A549 (cell line): ENCODE results near the gene WFIKKN1. TPM values are rescaled to one million over a fixed set of nuclear protein-coding genes. Genes with fewer than 3 reads are reported as not detected.

Experiments
- ATAC-seq, 2 experiments: fragments of 200-7000 bp in 1 of 2; fragments of >200 bp in 1 of 2; cut with Nextera tagmentation in 1 of 2; cut with Tn5 transposase in 1 of 2; 3 replicates each; pipeline versions ENCODE4 v1.8.0 to v1.9.1; 2018 to 2020; ENCODE audit warnings: mild to moderate bottlenecking in 1 of 2, moderate library complexity in 1 of 2
- CTCF ChIA-PET: fragments of 300-600 bp; sonication (Branson Sonifier 250); formaldehyde crosslinking; extraction: SDS; loops from one replicate; lab custom pipeline; 2021; ENCODE audit warnings: antibody characterized with exemption, inconsistent platforms; lab: Yijun Ruan, JAX
- POLR2A ChIA-PET: fragments of 350-600 bp; formaldehyde crosslinking; extraction: SDS; loops from one replicate; lab custom pipeline; 2021; ENCODE audit warnings: antibody characterized with exemption, inconsistent platforms; lab: Yijun Ruan, JAX
- DNase-seq, 2 experiments: peaks; one replicate each; pipeline versions ENCODE4 v3.0.0 to v3.0.0-alpha.2; 2011 to 2016; ENCODE audit warnings: low read depth in 1 of 2, low spot score in 1 of 2
- FAIRE-seq: peaks from 2 replicates; lab custom pipeline; 2011; peaks lifted over from hg19 to GRCh38; lab: Jason Lieb, UNC
- H3K27ac ChIP-seq, 2 experiments: fragments of >200 bp; sonication (Bioruptor Twin); formaldehyde crosslinking; 3 replicates each; pipeline ENCODE4 v1.5.1; 2016 to 2017
- H3K4me1 ChIP-seq: fragments of >200 bp; sonication (Bioruptor Twin); formaldehyde crosslinking; 3 replicates; pipeline ENCODE4 v1.6.1; 2016
- H3K4me2 ChIP-seq: fragments of >200 bp; sonication (Bioruptor Twin); formaldehyde crosslinking; 3 replicates; pipeline ENCODE4 v1.6.1; 2016
- H3K4me3 ChIP-seq: fragments of >200 bp; sonication (Bioruptor Twin); formaldehyde crosslinking; 3 replicates; pipeline ENCODE4 v1.5.1; 2016
- H3K9me3 ChIP-seq: fragments of >200 bp; sonication (Bioruptor Twin); formaldehyde crosslinking; 3 replicates; pipeline ENCODE4 v1.6.1; 2016
- BHLHE40 ChIP-seq: IDR thresholded peaks from 2 replicates; pipeline ENCODE4 v1.6.1; 2012; ENCODE audit warnings: low read depth, low read length, inconsistent platforms
- CHD2 ChIP-seq: fragments of 150-350 bp; IDR thresholded peaks from 2 replicates; pipeline ENCODE4 v1.6.1; 2014; ENCODE audit warnings: low read length; ENCODE audit not compliant: partially characterized antibody
- CHD4 ChIP-seq: fragments of 200-600 bp; sonication (generic); IDR thresholded peaks from 2 replicates; pipeline ENCODE4 v1.6.1; 2016; ENCODE audit warnings: antibody characterized with exemption, mild to moderate bottlenecking, borderline replicate concordance
- E2F6 ChIP-seq: IDR thresholded peaks from 2 replicates; pipeline ENCODE4 v1.6.1; 2012; ENCODE audit warnings: low read depth, borderline replicate concordance
- ELK1 ChIP-seq: fragments of 150-350 bp; IDR thresholded peaks from 2 replicates; pipeline ENCODE4 v1.6.1; 2014; ENCODE audit warnings: low read depth, mild to moderate bottlenecking, low read length
- EP300 ChIP-seq, 2 experiments: fragments of >200 bp; sonication (Bioruptor Twin); formaldehyde crosslinking; IDR thresholded peaks; 2 replicates in 1 of 2; 3 replicates in 1 of 2; pipeline ENCODE4 v1.6.1; 2016 to 2017
- ESRRA ChIP-seq: fragments of 150-350 bp; IDR thresholded peaks from 2 replicates; pipeline ENCODE4 v1.6.1; 2014; ENCODE audit warnings: mild to moderate bottlenecking, low read length, borderline replicate concordance
- FOSL2 ChIP-seq, 2 experiments: fragments of 450-650 bp in 1 of 2; fragments of >200 bp in 1 of 2; sonication (Bioruptor Twin) in 1 of 2; formaldehyde crosslinking; IDR thresholded peaks; 2 replicates each; pipeline versions ENCODE4 v1.5.0 to v1.6.1; 2016 to 2020; ENCODE audit warnings: mild to moderate bottlenecking in 1 of 2, moderate library complexity in 1 of 2
- FOXS1 ChIP-seq: fragments of 250-450 bp; sonication (Bioruptor Pico); IDR thresholded peaks from 2 replicates; pipeline ENCODE4 v1.5.0; 2020; ENCODE audit warnings: mild to moderate bottlenecking, moderate library complexity
- GATA3 ChIP-seq: IDR thresholded peaks from 2 replicates; pipeline ENCODE4 v1.6.1; 2012; ENCODE audit warnings: borderline replicate concordance
- HDAC2 ChIP-seq: fragments of 200-600 bp; sonication (generic); IDR thresholded peaks from 2 replicates; pipeline ENCODE4 v1.6.1; 2016
- HEYL ChIP-seq: fragments of 250-450 bp; sonication (Bioruptor Pico); IDR thresholded peaks from 2 replicates; pipeline ENCODE4 v1.8.0; 2021; ENCODE audit warnings: mild to moderate bottlenecking, moderate library complexity
- HOXA7 ChIP-seq: fragments of 250-450 bp; sonication (Bioruptor Pico); IDR thresholded peaks from 2 replicates; pipeline ENCODE4 v1.5.0; 2020; ENCODE audit warnings: mild to moderate bottlenecking, moderate library complexity
- HOXB5 ChIP-seq: fragments of 250-450 bp; sonication (Bioruptor Pico); IDR thresholded peaks from 2 replicates; pipeline ENCODE4 v1.5.0; 2020; ENCODE audit warnings: mild to moderate bottlenecking, moderate library complexity
- KDM1A ChIP-seq: fragments of 200-600 bp; sonication (generic); IDR thresholded peaks from 2 replicates; pipeline ENCODE4 v1.6.1; 2016; ENCODE audit warnings: low read depth, mild to moderate bottlenecking
- MAFK ChIP-seq: fragments of 450-650 bp; IDR thresholded peaks from 2 replicates; pipeline ENCODE4 v1.6.1; 2014; ENCODE audit not compliant: partially characterized antibody
- POLR2AphosphoS2 ChIP-seq: conservative IDR thresholded peaks from 2 replicates; pipeline ENCODE4 v1.6.1; 2012; ENCODE audit warnings: low read length, improper control_type of control experiment, inconsistent platforms
- RARB ChIP-seq: fragments of 250-450 bp; sonication (Bioruptor Pico); IDR thresholded peaks from 2 replicates; pipeline ENCODE4 v1.8.0; 2021; ENCODE audit warnings: mild to moderate bottlenecking, moderate library complexity
- SREBF2 ChIP-seq: fragments of 450-650 bp; IDR thresholded peaks from 2 replicates; pipeline ENCODE4 v1.6.1; 2014; ENCODE audit warnings: mild to moderate bottlenecking, moderate library complexity
- TP53 ChIP-seq: fragments of 250-450 bp; sonication (Bioruptor Pico); IDR thresholded peaks from 2 replicates; pipeline ENCODE4 v1.5.0; 2021; ENCODE audit warnings: mild to moderate bottlenecking, moderate library complexity
- ZC3H11A ChIP-seq: fragments of 450-650 bp; IDR thresholded peaks from 2 replicates; pipeline ENCODE4 v1.6.1; 2014; ENCODE audit warnings: antibody characterized with exemption, mild to moderate bottlenecking
- ZFP36 ChIP-seq: fragments of 450-650 bp; IDR thresholded peaks from 2 replicates; pipeline ENCODE4 v1.6.1; 2014; ENCODE audit warnings: borderline replicate concordance; ENCODE audit not compliant: partially characterized antibody
- ZSCAN20 ChIP-seq: fragments of 250-450 bp; sonication (Bioruptor Pico); IDR thresholded peaks from 2 replicates; pipeline ENCODE4 v1.8.0; 2022; ENCODE audit warnings: mild to moderate bottlenecking, moderate library complexity
- WGBS: methylation state at CpG from one replicate; pipeline ENCODE4 v1.1.6; 2017; ENCODE audit errors: missing lambda C conversion rate; 5-methylcytosine and 5-hydroxymethylcytosine counted together
- polyA plus RNA-seq, 4 experiments: library from polyadenylated mRNA; depleted of rRNA in 3 of 4; stranded (reverse); fragments of >200 nt; fragmentation: RNase III in 1 of 4; extraction: RNeasy Plus Mini Kit Qiagen cat#74134 plus additional on column Dnase treatment in 1 of 4; gene quantifications; 2 replicates in 3 of 4; 3 replicates in 1 of 4; pipeline ENCODE4 v1.2.3, GENCODE V29; 2011 to 2017
- TF ChIP-seq, protein P1 (sequence below): IDR thresholded peaks from 2 replicates; pipeline ENCODE4 v1.6.1; 2012
- TF ChIP-seq, protein P2 (sequence below): fragments of >200 bp; sonication (Bioruptor Twin); formaldehyde crosslinking; IDR thresholded peaks from 3 replicates; pipeline ENCODE4 v1.6.1; 2016
- TF ChIP-seq, protein P3 (sequence below): fragments of 250-450 bp; sonication (Bioruptor Pico); IDR thresholded peaks from 2 replicates; pipeline ENCODE4 v1.5.0; 2020; ENCODE audit warnings: low read depth, mild to moderate bottlenecking, moderate library complexity
- TF ChIP-seq, protein P4 (sequence below): IDR thresholded peaks from 2 replicates; pipeline ENCODE4 v1.6.1; 2012
- TF ChIP-seq, protein P5 (sequence below): fragments of 200-600 bp; sonication (generic); IDR thresholded peaks from 2 replicates; pipeline ENCODE4 v1.6.1; 2016; ENCODE audit warnings: antibody characterized with exemption, mild to moderate bottlenecking, moderate library complexity

The WFIKKN1 gene
- polyA plus RNA-seq, 2 of the 4 experiments (the other 2 are of a cell fraction): 0.05 to 0.23 TPM

GRCh38 chr16:677316-678190, 46.8 kb downstream of the WFIKKN1 start:
- no peak for ATAC-seq
- no peaks in the 10 kb centered on the region for H3K9me3 ChIP-seq
- POLR2A ChIA-PET: no interaction called here
- no peak overlapping the region for H3K27ac ChIP-seq
- peaks cover 40% of the 10 kb centered on the region for H3K4me1 ChIP-seq
- 90% methylated on average over 25 of the region's 57 CpGs for WGBS
- no peak overlapping the region for H3K4me3 ChIP-seq
- H3K4me2 ChIP-seq: no peak overlapping the region
- TF ChIP-seq ESRRA (no peak), E2F6 (no peak), BHLHE40 (no peak), MAFK (no peak), FOXS1 (CRISPR knock-in tag) (no peak), CHD4 (no peak), ZSCAN20 (CRISPR knock-in tag) (no peak), HOXB5 (CRISPR knock-in tag) (no peak), ELK1 (no peak), GATA3 (no peak), TP53 (no peak), HDAC2 (no peak), EP300 (IDR thresholded peaks at IDR 0.05) (no peak)
- TF ChIP-seq, protein P1, sequence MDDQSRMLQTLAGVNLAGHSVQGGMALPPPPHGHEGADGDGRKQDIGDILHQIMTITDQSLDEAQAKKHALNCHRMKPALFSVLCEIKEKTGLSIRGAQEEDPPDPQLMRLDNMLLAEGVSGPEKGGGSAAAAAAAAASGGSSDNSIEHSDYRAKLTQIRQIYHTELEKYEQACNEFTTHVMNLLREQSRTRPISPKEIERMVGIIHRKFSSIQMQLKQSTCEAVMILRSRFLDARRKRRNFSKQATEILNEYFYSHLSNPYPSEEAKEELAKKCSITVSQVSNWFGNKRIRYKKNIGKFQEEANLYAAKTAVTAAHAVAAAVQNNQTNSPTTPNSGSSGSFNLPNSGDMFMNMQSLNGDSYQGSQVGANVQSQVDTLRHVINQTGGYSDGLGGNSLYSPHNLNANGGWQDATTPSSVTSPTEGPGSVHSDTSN: no peak
- TF ChIP-seq, protein P2, sequence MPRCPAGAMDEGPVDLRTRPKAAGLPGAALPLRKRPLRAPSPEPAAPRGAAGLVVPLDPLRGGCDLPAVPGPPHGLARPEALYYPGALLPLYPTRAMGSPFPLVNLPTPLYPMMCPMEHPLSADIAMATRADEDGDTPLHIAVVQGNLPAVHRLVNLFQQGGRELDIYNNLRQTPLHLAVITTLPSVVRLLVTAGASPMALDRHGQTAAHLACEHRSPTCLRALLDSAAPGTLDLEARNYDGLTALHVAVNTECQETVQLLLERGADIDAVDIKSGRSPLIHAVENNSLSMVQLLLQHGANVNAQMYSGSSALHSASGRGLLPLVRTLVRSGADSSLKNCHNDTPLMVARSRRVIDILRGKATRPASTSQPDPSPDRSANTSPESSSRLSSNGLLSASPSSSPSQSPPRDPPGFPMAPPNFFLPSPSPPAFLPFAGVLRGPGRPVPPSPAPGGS: no peak
- TF ChIP-seq, protein P3, sequence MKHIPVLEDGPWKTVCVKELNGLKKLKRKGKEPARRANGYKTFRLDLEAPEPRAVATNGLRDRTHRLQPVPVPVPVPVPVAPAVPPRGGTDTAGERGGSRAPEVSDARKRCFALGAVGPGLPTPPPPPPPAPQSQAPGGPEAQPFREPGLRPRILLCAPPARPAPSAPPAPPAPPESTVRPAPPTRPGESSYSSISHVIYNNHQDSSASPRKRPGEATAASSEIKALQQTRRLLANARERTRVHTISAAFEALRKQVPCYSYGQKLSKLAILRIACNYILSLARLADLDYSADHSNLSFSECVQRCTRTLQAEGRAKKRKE (CRISPR knock-in tag): no peak
- TF ChIP-seq, protein P4, sequence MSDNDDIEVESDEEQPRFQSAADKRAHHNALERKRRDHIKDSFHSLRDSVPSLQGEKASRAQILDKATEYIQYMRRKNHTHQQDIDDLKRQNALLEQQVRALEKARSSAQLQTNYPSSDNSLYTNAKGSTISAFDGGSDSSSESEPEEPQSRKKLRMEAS: no peak
- CTCF ChIA-PET: interaction anchor here (1.1 to 2.6 kb wide), 5 partner anchors 9 to 35 kb away, joined by 3 to 21 read pairs (median 14); partner anchors contain the start of gene RHOT2
- no peak for FAIRE-seq
- DNase-seq: no peak

DNA sequence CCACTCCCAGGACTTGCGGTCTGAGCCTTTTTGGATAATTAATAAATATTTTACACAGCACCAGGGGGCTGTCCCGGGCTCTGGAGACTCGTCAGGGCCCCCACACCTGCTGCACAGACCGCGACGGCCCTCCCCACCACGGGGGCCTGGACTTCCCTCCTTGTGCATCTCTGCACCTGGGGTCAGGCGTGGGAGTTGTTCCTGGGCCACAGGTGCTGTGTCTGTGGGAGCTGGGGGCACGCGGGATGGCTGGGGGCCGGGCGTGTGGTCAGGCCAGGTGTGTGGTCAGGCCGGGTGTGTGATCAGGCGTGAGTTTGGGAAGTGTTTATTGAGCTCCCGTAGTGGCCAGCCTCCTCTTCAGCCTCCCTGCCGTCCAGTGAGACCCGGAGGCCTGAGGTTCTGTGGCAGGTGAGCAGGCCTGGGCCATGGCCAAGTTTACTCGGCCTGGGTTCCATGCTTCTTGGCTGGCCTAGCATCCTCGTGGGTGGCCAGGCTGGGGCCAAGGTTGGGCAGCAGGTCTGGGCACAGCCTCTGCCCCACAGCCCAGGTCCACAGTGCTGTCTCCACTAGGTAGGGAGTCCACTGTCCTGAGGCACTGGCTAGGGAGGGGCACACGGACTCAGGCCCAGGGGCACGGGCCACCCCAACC, 47.5 kb downstream of the WFIKKN1 start:
- no peak overlapping the region for H3K4me2 ChIP-seq
- H3K4me1 ChIP-seq: peaks cover 48% of the 10 kb centered on the region
- ChIA-PET CTCF (interaction anchor here (0.7 to 2.3 kb wide), 6 partner anchors 8 to 47 kb away, joined by 3 to 17 read pairs (median 3); partner anchors contain the start of gene RHOT2), POLR2A (no interaction called here)
- no peaks in the 10 kb centered on the region for H3K9me3 ChIP-seq
- ATAC-seq: no peak
- no peak overlapping the region for H3K4me3 ChIP-seq
- no peak for FAIRE-seq
- WGBS: 83% methylated on average over 13 of the region's 21 CpGs
- DNase-seq: no peak
- H3K27ac ChIP-seq: peak overlapping the region in 1 of 2 experiments; percentile 97; a peak in 2 of 6 replicates
- TF ChIP-seq ZC3H11A: no peak
- TF ChIP-seq HEYL (CRISPR knock-in tag): no peak
- TF ChIP-seq ZFP36: no peak
- no peak for TF ChIP-seq KDM1A
- TF ChIP-seq HOXA7: no peak
- no peak for TF ChIP-seq CHD2
- no peak for TF ChIP-seq POLR2AphosphoS2
- no peak for TF ChIP-seq FOSL2 (IDR thresholded peaks at IDR 0.05)
- TF ChIP-seq FOSL2 (CRISPR knock-in tag; IDR thresholded peaks at IDR 0.05): no peak
- TF ChIP-seq, protein P5, sequence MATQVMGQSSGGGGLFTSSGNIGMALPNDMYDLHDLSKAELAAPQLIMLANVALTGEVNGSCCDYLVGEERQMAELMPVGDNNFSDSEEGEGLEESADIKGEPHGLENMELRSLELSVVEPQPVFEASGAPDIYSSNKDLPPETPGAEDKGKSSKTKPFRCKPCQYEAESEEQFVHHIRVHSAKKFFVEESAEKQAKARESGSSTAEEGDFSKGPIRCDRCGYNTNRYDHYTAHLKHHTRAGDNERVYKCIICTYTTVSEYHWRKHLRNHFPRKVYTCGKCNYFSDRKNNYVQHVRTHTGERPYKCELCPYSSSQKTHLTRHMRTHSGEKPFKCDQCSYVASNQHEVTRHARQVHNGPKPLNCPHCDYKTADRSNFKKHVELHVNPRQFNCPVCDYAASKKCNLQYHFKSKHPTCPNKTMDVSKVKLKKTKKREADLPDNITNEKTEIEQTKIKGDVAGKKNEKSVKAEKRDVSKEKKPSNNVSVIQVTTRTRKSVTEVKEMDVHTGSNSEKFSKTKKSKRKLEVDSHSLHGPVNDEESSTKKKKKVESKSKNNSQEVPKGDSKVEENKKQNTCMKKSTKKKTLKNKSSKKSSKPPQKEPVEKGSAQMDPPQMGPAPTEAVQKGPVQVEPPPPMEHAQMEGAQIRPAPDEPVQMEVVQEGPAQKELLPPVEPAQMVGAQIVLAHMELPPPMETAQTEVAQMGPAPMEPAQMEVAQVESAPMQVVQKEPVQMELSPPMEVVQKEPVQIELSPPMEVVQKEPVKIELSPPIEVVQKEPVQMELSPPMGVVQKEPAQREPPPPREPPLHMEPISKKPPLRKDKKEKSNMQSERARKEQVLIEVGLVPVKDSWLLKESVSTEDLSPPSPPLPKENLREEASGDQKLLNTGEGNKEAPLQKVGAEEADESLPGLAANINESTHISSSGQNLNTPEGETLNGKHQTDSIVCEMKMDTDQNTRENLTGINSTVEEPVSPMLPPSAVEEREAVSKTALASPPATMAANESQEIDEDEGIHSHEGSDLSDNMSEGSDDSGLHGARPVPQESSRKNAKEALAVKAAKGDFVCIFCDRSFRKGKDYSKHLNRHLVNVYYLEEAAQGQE: no peak
- no peak for TF ChIP-seq RARB (CRISPR knock-in tag)
- no peak for TF ChIP-seq SREBF2
